HUES48 (cell line): ENCODE results near the gene HS3ST3A1.

ENCODE experiments used
- H3K27ac ChIP-seq: one replicate; pipeline ENCODE4 v1.7.0; 2013; ENCODE audit warnings: low read depth, low read length, inconsistent platforms
- H3K27me3 ChIP-seq: 2 replicates; pipeline ENCODE4 v1.6.1; 2013; ENCODE audit warnings: mild to moderate bottlenecking, low read length; ENCODE audit not compliant: control insufficient read depth, insufficient read depth
- H3K36me3 ChIP-seq: 2 replicates; pipeline ENCODE4 v1.6.1; 2013; ENCODE audit warnings: low read length; ENCODE audit not compliant: control insufficient read depth, insufficient read depth
- H3K4me1 ChIP-seq: 2 replicates; pipeline ENCODE4 v1.6.1; 2013; ENCODE audit warnings: mild to moderate bottlenecking, low read length; ENCODE audit not compliant: control insufficient read depth, insufficient read depth
- H3K4me3 ChIP-seq: 2 replicates; pipeline ENCODE4 v1.5.1; 2013; ENCODE audit warnings: mild to moderate bottlenecking, low read depth, low read length
- H3K9ac ChIP-seq: 2 replicates; pipeline ENCODE4 v1.6.1; 2013; ENCODE audit warnings: mild to moderate bottlenecking, low read depth, low read length, moderate library complexity
- H3K9me3 ChIP-seq: 2 replicates; pipeline ENCODE4 v1.6.1; 2013; ENCODE audit warnings: low read length; ENCODE audit not compliant: control insufficient read depth, insufficient read depth

Gene HS3ST3A1

DNA sequence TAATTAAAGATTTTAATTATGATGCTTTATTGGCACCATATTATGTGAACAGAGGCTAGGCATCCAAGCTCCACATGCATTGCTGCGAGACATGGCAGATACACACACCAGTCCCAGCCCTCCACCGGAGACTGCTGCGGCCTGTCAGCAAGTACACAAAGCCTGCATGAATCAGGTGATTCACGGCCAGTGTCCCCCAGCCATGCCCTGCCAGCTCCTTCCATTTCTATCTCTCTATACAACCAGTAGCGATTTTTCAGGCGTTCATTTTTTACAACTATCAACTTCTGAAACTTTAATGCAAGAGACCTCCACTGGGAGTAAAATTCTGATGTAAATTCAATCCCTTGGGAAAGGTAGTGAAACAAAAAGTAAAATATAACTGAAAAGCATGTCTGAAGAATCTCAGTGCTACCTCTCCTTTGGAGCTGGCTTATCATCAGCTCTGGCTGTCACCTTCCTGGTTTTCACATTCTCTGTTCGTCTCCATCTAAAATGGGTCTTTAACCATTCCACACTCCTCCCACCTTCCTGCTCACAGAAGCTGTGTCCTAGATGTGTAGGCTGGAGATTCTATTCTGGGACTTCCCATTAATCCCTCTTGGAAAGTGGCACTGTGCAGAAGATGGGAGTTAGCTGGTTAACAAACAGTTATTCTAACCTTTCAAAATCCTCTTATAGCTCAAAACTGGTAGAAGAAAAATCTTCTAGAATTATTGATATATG is 32.2 kb downstream of the HS3ST3A1 start:
- no peak overlapping the region for H3K4me3 ChIP-seq
- H3K9ac ChIP-seq = no peak overlapping the region
- no peak overlapping the region for H3K27ac ChIP-seq
- H3K4me1 ChIP-seq = peaks cover 25% of the 10 kb centered on the region
- no peaks in the 10 kb centered on the region for H3K9me3 ChIP-seq
- H3K27me3 ChIP-seq = no peaks in the 10 kb centered on the region
- H3K36me3 ChIP-seq = no peaks in the 10 kb centered on the region

DNA sequence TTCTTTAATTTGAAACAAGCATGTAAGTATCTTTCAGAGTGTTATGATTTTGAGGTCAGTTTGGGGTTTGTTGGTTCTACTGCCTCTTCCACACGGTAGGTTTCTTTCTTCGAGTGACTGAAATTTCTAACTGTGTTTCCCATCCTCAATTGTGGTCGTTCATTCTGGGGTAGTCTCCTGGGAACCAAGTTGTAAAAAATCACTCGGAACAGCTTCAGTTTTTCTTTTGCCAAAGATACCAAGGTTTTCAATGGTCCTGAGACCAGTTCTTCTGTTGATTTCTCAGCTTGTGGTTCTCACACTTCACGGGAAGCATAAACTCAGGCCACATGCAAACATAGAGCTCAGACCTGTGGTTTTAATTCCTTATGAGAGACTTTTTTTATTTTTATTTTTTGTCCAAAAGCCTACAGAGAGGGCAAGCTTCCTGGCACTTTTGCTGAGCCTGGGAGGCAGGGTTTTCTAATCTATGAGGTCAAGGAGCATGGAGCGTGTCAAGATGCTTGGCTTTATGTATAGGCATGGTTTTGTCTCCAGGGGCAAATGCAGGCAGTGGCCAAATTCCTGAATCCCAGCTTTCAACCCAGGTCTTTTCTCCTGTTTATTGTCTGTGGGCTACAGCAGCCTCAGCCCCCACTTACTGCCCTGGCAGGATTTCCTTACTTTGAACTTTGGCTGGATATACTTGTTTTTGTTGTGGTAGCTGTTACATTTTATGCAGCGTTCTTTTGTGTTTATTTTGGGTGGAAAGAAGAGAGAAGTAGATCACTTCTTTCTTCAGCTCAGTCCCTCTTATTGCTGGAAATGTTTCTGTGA is 32.9 kb downstream of the HS3ST3A1 start:
- no peak overlapping the region for H3K27ac ChIP-seq
- H3K4me1 ChIP-seq = peaks cover 25% of the 10 kb centered on the region
- no peaks in the 10 kb centered on the region for H3K27me3 ChIP-seq
- no peaks in the 10 kb centered on the region for H3K9me3 ChIP-seq
- no peaks in the 10 kb centered on the region for H3K36me3 ChIP-seq
- H3K9ac ChIP-seq = no peak overlapping the region
- no peak overlapping the region for H3K4me3 ChIP-seq

DNA sequence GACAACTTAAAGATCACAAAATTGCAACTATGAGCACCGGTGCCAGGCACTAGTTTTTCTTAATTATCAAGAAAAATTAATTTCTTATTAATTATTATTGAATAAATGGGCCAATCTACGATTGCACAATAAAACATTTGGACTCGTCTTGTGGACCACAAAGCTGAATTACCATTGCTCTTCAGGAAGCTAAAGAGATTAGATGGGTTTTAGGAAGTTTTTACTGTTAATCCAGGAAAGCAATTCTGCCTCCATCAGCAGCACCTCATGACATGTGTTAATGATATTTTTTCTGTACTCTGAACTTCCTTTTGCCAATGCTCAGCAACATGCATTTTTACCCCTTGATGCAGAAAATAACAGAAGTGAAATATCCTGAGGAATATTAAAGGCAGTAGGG is 37.9 kb downstream of the HS3ST3A1 start:
- H3K36me3 ChIP-seq = no peaks in the 10 kb centered on the region
- no peak overlapping the region for H3K4me3 ChIP-seq
- no peaks in the 10 kb centered on the region for H3K9me3 ChIP-seq
- no peak overlapping the region for H3K27ac ChIP-seq
- H3K9ac ChIP-seq = no peak overlapping the region
- peaks cover 10% of the 10 kb centered on the region; the same call in 1 of the 2 replicates for H3K4me1 ChIP-seq
- no peaks in the 10 kb centered on the region for H3K27me3 ChIP-seq

- H3K4me3 ChIP-seq = no peak overlapping the region
- no peaks in the 10 kb centered on the region for H3K27me3 ChIP-seq
- no peaks in the 10 kb centered on the region for H3K36me3 ChIP-seq
- H3K9ac ChIP-seq = no peak overlapping the region
- peaks cover 7% of the 10 kb centered on the region; the same call in 1 of the 2 replicates for H3K4me1 ChIP-seq
- H3K9me3 ChIP-seq = no peaks in the 10 kb centered on the region
- no peak overlapping the region for H3K27ac ChIP-seq
Measured at GRCh38 chr17:13562271-13562800, 39.4 kb downstream of the HS3ST3A1 start.

- no peaks in the 10 kb centered on the region for H3K9me3 ChIP-seq
- H3K9ac ChIP-seq = no peak overlapping the region
- peaks cover 7% of the 10 kb centered on the region; the same call in 1 of the 2 replicates for H3K4me1 ChIP-seq
- no peak overlapping the region for H3K27ac ChIP-seq
- no peaks in the 10 kb centered on the region for H3K36me3 ChIP-seq
- no peaks in the 10 kb centered on the region for H3K27me3 ChIP-seq
- H3K4me3 ChIP-seq = no peak overlapping the region
Measured at GRCh38 chr17:13561606-13562270, 40.0 kb downstream of the HS3ST3A1 start.

GRCh38 chr17:13560935-13561334 is 40.8 kb downstream of the HS3ST3A1 start:
- Histone ChIP-seq H3K27me3 (no peaks in the 10 kb centered on the region), H3K9ac (no peak overlapping the region), H3K36me3 (no peaks in the 10 kb centered on the region), H3K4me3 (no peak overlapping the region), H3K9me3 (no peaks in the 10 kb centered on the region), H3K27ac (no peak overlapping the region), H3K4me1 (peaks cover 7% of the 10 kb centered on the region; the same call in 1 of the 2 replicates)

DNA sequence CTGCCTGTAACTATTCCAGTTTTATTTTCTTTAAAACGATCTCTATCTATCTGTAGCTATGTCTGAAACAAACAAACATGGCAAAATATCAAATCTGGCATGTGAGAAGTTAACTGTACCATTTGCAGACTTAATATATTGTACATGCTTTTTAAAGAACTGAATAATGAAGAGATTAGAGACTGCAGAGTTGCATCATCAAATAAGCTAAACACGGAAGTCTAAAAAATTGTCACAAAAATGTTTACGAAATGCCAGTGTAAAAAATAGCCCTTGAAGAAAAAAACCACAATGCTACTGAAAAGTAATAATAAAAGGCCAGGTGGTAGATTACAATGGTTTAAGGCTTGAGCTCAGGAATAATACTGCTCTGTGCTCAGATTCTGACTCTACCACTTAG is 43.1 kb downstream of the HS3ST3A1 start:
- no peaks in the 10 kb centered on the region for H3K36me3 ChIP-seq
- no peaks in the 10 kb centered on the region for H3K27me3 ChIP-seq
- H3K4me3 ChIP-seq = no peak overlapping the region
- H3K9me3 ChIP-seq = no peaks in the 10 kb centered on the region
- peaks cover 7% of the 10 kb centered on the region; the same call in 1 of the 2 replicates for H3K4me1 ChIP-seq
- H3K27ac ChIP-seq = no peak overlapping the region
- no peak overlapping the region for H3K9ac ChIP-seq

GRCh38 chr17:13557077-13557476 is 44.7 kb downstream of the HS3ST3A1 start:
- Histone ChIP-seq H3K9ac (no peak overlapping the region), H3K27me3 (no peaks in the 10 kb centered on the region), H3K9me3 (no peaks in the 10 kb centered on the region), H3K36me3 (no peaks in the 10 kb centered on the region), H3K4me3 (no peak overlapping the region), H3K27ac (no peak overlapping the region), H3K4me1 (peaks cover 7% of the 10 kb centered on the region; the same call in 1 of the 2 replicates)

- Histone ChIP-seq H3K4me3 (no peak overlapping the region), H3K36me3 (no peaks in the 10 kb centered on the region), H3K27ac (no peak overlapping the region), H3K27me3 (no peaks in the 10 kb centered on the region), H3K9ac (no peak overlapping the region), H3K4me1 (peaks cover 7% of the 10 kb centered on the region; the same call in 1 of the 2 replicates), H3K9me3 (no peaks in the 10 kb centered on the region)
Measured at GRCh38 chr17:13554231-13554630, 47.5 kb downstream of the HS3ST3A1 start.

DNA sequence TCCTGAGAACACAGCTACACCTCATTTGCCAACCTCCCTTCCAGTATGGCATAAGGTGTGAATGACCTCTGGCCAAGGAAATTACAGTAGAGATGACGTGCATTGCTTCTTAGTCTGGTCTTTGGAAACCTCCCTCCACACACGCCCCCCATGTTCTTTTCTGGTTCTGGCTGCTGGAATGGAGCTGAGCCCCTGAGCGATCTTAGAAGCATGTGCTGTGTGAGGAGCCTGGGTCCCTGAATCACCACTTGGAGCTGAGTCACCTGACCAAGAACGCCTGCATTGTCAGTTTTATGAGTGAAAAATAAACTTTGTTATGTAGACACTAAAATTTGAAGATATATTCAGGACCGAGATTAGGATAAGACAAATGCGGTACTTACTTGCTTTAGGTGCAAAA is 51.4 kb downstream of the HS3ST3A1 start:
- no peaks in the 10 kb centered on the region; the same call in 1 of the 2 replicates for H3K9me3 ChIP-seq
- no peak overlapping the region for H3K9ac ChIP-seq
- H3K36me3 ChIP-seq = no peaks in the 10 kb centered on the region
- H3K27ac ChIP-seq = no peak overlapping the region
- peaks cover 7% of the 10 kb centered on the region; the same call in 1 of the 2 replicates for H3K4me1 ChIP-seq
- no peak overlapping the region for H3K4me3 ChIP-seq
- H3K27me3 ChIP-seq = no peaks in the 10 kb centered on the region
